A673 (cell line): ENCODE results near the gene MGLL.

Experiments
- CTCF ChIP-seq: fragments of 300-800, 200-600 bp; sonication (generic); conservative IDR thresholded peaks from 2 replicates; pipeline ENCODE4 v1.5.1; 2017; ENCODE audit warnings: low read depth, mild to moderate bottlenecking, antibody characterized with exemption, low read length, moderate library complexity, mixed read lengths
- EZH2 ChIP-seq: fragments of 200-600 bp; sonication (generic); IDR thresholded peaks from 2 replicates; pipeline ENCODE4 v1.6.1; 2017; ENCODE audit warnings: borderline replicate concordance, low read depth, mild to moderate bottlenecking, mixed read lengths, antibody characterized with exemption, low read length; ENCODE audit not compliant: poor library complexity, severe bottlenecking

- TF ChIP-seq CTCF, result no peak
- no peak for TF ChIP-seq EZH2
These were observed 92.1 kb downstream of the MGLL start for GRCh38 chr3:127730171-127730570.
